ENCODE measurements around the gene OLFML1.

GRCh38 chr11:7514099-7514591 is 28.8 kb downstream of the OLFML1 start:
- TF ChIP-seq, protein P1, sequence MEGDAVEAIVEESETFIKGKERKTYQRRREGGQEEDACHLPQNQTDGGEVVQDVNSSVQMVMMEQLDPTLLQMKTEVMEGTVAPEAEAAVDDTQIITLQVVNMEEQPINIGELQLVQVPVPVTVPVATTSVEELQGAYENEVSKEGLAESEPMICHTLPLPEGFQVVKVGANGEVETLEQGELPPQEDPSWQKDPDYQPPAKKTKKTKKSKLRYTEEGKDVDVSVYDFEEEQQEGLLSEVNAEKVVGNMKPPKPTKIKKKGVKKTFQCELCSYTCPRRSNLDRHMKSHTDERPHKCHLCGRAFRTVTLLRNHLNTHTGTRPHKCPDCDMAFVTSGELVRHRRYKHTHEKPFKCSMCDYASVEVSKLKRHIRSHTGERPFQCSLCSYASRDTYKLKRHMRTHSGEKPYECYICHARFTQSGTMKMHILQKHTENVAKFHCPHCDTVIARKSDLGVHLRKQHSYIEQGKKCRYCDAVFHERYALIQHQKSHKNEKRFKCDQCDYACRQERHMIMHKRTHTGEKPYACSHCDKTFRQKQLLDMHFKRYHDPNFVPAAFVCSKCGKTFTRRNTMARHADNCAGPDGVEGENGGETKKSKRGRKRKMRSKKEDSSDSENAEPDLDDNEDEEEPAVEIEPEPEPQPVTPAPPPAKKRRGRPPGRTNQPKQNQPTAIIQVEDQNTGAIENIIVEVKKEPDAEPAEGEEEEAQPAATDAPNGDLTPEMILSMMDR (IDR thresholded peaks at IDR 0.05) = no peak
- TF ChIP-seq EZH2 (IDR thresholded peaks at IDR 0.05) (peak; percentile 31), EZH2phosphoT487 (IDR thresholded peaks at IDR 0.05) (no peak)
